Thyroid gland (tissue), 4 donors: ENCODE results near the gene MUC6.

Experiments used
- CTCF ChIP-seq, 6 experiments: fragments of 200-600 bp in 3 of 6; fragments of 450-650 bp in 3 of 6; sonication (generic) in 3 of 6; IDR thresholded peaks; one replicate each; pipeline ENCODE4 v1.5.1; 2016 to 2019; ENCODE audit warnings: antibody characterized with exemption in 6 of 6, mild to moderate bottlenecking in 2 of 6, inconsistent platforms in 1 of 6, moderate library complexity in 1 of 6
- POLR2A ChIP-seq, 2 donors: fragments of 450-650 bp; IDR thresholded peaks; one replicate each; pipeline ENCODE4 v1.6.1; 2017; ENCODE audit warnings: antibody characterized with exemption in 2 of 2, mild to moderate bottlenecking in 2 of 2, moderate library complexity in 1 of 2

- TF ChIP-seq CTCF (IDR thresholded peaks at IDR 0.05) (no peak), POLR2A (IDR thresholded peaks at IDR 0.05) (no peak)
Measured at GRCh38 chr11:993632-994167, 42.8 kb downstream of the MUC6 start.
